D341Med (cell line): ENCODE results near the gene XIRP2.
"Not testable (repeated sequence)": the region's sequence is repeated elsewhere in the genome, so short reads cannot be mapped to it uniquely, and the experiment has no call there.

Experiments
- DNase-seq: peaks from one replicate; pipeline ENCODE4 v3.0.0; 2012; ENCODE audit warnings: low spot score

XIRP2 gene

DNA sequence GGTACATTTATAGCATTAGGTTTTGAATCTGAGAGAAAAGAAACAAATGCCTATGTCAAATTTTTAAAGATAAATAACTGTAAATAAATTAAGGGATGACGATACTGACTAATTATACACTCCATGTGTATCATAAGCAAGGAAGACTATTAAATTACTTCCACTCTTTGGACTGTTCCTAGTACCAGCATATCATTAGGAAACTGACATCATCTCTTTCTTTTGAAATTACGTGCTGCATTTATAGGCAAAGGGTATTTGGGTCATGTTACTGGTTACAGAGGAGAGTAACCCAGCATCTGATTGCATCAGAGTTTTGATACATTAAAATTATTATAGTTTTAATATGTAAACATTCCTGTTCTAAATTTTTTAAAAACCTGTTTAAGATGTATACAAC lies 309.7 kb downstream of the XIRP2 start:
- no peak for DNase-seq

DNA sequence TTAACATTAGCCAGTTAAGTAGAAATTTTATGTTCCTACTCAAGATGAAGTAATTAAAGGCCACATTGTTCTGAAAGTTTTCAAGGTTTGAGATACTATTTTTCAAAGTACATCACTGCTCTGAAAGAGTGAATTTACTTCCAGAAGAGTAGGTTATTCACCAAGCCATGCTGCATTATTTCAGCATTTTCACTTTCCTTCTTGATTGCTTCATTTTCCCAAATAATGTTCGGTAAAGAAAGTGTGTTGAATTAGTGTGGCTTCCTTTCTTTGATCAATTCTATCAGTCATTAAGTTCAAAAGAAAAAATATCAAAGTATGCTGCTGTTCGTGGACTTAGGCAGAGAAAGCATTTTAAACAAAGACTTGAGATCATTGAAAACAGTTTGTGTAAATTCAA lies 310.3 kb downstream of the XIRP2 start:
- DNase-seq: no peak

GRCh38 chr2:167200019-167200418 lies 311.7 kb downstream of the XIRP2 start:
- DNase-seq: no peak

DNA sequence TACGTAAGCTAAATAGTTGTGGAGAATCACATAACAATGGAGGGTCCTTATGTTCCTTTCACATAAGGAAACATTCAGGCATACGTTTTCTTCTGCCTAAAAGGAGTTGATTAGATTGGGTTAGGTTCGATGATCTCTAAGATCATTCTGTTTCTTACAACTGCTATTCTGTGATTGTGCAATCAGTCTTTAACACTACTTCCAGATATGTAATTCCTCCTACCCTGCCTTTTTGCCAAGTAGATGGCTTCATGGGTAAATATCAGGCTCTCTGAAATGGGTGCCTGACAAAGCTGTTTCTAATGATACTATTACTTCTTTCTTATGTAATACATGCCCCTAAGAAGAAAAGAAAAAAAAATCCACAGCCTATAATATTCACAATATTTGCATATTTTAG lies 321.5 kb downstream of the XIRP2 start:
- no peak for DNase-seq

DNA sequence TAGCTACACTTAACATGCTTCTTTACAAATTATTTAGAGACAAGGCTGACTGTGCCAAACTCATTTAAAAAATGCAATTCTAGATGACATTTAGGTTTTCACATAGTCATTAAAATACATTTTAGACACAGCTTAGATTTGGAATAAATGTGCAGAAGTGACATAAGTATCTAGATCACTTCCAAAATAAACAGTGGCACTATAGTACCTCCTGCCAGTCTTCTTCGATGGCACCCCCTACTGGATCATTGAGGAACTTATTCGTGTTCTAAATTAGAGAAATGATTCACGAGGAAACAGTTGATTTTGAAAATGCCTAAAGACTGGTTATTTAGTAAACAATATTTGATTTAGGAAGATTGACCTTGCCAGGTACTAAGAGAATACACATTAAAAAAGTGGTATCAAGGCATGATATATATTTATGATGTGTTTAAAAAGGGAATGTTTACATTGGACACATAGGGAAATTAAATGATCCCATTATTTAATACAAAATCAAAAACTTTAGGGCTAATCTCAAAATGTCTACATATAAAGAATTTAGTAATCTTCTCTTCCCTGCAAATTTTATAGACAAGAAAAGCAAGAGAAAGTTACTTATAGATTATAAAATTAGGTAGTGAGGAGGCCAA lies 323.9 kb downstream of the XIRP2 start:
- peak; percentile 47 for DNase-seq

- no peak for DNase-seq
Measured at GRCh38 chr2:167215595-167215994, 327.3 kb downstream of the XIRP2 start.

GRCh38 chr2:167237478-167237877 lies 349.2 kb downstream of the XIRP2 start:
- no peak for DNase-seq

DNA sequence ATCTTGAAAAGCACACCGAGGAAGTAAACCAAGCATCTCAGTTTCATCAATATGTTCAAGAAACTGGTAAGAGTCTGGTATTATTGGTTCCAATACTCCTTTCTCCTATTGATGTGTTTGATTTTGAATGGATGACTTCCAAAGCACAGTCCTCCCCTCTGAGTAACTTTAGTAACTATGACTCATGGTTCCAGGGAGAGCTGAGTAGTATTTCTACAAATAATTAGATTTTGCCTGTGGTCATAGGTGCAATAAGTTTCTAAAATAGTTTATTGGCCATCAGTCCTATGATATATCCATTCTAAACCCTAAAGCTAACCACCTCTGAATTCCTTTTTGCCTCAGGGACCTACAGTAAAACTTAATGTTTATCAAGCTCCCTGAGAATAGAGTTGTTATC lies 352.4 kb downstream of the XIRP2 start:
- DNase-seq: no peak

DNA sequence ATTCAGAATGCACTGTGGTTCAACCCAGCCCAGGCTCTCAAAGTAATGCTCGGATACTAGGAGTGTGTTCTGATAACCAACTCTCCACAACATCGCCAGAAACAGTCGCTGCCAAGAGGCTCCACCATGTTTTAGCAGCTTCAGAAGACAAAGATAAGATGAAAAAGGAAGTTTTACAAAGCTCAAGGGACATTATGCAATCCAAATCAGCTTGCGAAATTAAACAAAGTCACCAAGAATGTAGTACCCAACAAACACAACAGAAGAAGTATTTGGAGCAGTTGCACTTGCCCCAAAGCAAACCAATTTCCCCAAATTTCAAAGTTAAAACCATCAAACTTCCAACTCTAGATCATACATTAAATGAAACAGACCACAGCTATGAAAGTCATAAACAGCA lies 360.9 kb downstream of the XIRP2 start:
- no peak for DNase-seq

- no peak for DNase-seq
Measured at GRCh38 chr2:167253025-167253424, 364.7 kb downstream of the XIRP2 start.

- no peak for DNase-seq
Measured at GRCh38 chr2:167254721-167255120, 366.4 kb downstream of the XIRP2 start.

DNA sequence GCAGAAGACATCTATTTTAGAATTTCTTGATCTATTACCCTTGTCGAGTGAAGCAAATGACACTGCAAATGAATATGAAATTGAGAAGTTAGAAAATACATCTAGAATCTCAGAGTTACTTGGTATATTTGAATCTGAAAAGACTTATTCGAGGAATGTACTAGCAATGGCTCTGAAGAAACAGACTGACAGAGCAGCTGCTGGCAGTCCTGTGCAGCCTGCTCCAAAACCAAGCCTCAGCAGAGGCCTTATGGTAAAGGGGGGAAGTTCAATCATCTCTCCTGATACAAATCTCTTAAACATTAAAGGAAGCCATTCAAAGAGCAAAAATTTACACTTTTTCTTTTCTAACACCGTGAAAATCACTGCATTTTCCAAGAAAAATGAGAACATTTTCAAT lies 370.4 kb downstream of the XIRP2 start:
- no peak for DNase-seq

- peak; percentile 54 for DNase-seq
Measured at GRCh38 chr2:167264380-167264779, 376.1 kb downstream of the XIRP2 start.

- no peak for DNase-seq
Measured at GRCh38 chr2:167265004-167265403, 376.7 kb downstream of the XIRP2 start.

DNA sequence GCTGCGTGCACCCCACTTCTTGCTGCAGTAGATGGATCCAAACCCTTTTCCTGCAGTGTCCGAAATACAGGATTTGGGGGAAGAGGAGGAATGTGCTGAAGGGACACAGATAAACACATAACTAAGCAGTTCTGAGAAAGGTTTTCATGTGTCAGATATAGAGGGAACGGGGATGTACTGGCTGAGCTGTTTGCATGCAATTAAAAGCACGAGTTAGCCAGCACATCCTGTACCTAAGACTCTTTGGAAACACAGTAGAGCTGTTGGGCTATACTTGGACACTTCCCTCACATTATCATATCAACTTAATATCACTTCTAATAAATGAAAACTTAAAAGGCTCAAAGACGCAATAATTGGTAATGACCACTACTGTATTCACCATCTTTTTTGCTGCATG lies 377.4 kb downstream of the XIRP2 start:
- no peak for DNase-seq

DNA sequence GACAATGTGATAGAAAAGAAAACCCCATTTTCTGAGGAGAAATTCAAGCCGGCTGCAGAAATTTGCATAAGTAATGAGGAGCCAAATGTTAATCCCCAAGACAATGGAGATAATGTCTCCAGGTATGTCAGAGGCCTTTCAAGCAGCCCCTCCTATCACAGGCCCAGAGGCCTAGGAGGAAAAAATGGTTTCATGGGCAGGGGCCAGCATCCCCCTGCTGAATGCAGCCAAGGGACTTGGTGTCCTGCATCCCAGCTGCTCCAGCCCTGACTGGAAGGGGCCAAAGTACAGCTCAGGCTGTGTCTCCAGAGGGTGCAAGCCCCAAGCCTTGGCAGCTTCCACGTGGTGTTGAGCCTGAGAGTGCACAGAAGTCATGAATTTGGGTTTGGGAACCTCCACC lies 380.0 kb downstream of the XIRP2 start:
- DNase-seq: not testable (repeated sequence)

GRCh38 chr2:167271932-167272331 lies 383.7 kb downstream of the XIRP2 start:
- DNase-seq: no peak

- DNase-seq: no peak
Measured at GRCh38 chr2:167275046-167275445, 386.8 kb downstream of the XIRP2 start.

DNA sequence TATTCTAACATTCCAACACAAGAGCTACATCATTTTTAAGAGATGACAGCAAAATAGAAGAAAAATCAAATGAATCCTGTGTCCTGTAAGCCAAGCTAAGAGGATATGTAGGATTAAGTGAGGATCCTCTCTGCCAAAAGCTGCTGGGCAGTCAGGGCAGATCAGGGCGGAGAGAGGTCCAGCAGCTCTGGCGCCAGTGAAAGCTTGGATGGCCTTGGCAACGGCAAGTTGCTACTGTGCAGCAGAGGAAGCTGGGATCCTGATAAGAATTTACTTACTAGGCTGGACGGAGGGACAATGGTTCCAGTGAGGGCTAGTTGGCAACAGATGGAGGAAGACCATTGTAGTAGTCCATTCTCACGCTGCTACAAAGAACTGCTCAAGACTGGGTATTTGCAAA lies 391.5 kb downstream of the XIRP2 start:
- DNase-seq: no peak

- no peak for DNase-seq
Measured at GRCh38 chr2:167287212-167287611, 398.9 kb downstream of the XIRP2 start.

DNA sequence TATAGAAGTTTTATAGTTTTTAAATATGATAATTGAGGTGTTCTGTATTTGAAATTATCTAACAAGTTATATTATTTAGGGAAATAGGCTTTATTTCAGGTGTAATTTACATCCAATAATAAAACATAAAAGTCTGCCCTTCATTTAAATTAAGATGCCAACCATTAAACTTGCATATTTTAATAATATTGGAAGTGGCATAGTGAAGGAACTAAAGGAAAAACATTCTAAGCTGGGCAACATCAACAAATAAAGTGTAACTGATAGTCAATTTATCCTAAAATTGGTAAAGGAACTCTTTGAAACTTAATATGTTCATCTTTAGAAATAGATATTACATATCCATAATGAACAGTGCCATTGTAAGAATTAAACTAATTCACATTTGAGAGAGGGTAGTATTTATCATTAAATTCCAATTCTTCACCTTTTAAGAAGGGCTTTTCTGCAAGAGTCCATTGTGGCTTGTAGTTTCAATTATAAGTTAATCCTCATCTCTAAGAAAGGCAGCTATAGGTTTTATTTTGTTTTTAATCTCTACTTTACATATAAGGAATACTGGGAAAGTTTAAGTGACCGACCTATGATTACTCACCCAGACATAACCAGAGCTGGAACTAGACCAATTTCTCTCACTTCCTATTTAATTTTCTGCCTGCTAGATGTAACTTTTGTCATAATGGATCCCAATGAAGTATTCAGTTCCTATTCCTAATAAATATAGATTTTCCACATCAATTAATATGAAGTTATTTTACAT lies 401.6 kb downstream of the XIRP2 start:
- DNase-seq: no peak

DNA sequence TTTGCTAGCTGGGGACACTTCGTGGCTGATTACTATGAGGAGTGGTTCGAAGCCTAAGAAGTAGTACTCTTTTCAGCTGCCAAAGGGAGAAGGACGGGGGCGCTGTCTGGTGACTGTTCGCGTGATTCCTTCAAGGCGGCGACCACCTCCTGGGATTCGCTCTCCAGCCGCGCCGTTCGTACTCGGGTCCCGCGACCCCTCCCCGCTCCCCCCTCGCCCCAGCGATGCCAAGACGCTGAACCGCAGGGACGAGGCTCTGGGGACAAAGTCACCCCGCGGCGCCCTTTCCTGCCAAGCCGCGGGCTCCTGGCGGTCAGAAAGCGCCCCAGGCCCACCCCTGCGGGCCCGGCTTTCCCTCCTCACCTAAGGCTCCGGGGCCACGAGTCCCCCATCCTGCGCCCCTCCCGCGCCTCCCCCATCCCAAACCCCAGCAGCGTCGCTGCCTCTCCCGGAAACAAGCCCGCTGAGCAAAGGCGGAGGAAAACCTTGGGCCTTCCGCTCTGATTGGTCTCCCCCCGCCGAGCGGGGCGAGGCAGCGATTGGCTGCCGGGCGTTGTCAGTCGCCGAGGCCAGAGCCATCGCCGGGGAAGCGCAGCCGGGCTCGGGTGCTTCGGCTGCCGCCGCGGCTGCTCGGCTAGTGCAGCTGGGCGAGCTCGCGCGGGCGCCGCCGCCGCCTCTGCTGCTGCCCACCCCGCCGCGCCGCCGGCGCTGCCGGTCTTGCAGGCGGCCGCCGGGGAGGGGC lies 404.3 kb downstream of the XIRP2 start, which contains the start of gene B3GALT1:
B3GALT1 (plus strand) TSS at position 572 of the 742 bp plus-strand sequence.
- DNase-seq: peak; percentile 96

DNA sequence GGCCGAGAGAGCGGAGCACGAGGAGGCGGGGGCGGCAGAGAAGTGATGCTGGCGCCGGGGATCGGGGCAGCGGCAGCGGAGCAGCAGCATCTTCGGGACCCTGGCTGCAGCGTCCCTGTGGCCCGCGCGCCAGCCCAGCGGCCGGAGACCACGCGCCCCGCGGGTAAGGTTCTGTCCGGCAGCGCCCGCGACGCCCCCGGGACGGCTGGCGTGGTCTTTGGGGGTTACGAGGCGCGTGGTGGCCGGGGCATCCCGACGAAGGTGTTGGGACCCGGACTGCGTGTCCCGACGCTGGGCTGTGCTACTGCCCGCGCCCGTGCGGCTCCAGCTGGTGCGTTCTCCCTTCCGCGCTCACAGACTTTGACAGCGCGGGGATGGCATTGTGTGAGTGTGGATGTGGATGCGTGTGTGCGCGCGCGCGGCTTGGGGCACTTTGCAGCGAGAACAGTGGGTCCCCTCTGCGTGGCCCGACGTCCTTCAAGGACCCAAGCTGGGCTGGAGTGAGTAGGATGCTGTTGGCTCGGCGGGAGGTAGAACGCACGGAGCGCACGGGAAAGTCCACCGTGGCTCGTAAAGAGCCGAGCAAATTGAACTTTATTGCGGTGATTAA lies 405.0 kb downstream of the XIRP2 start:
- DNase-seq: peak; percentile 69
